GM12892 (cell line): ENCODE data around the gene BSN.
"Not testable (repeated sequence)": the region's sequence is repeated elsewhere in the genome, so short reads cannot be mapped to it uniquely, and the experiment has no call there.

Source experiments
- POLR2A ChIP-seq: IDR thresholded peaks from 2 replicates; pipeline ENCODE4 v1.6.1; 2011; ENCODE audit warnings: low read depth, low read length, control low read depth
- POLR2AphosphoS5 ChIP-seq: IDR thresholded peaks from 2 replicates; pipeline ENCODE4 v1.6.1; 2011; ENCODE audit warnings: low read depth, low read length, control low read depth

DNA sequence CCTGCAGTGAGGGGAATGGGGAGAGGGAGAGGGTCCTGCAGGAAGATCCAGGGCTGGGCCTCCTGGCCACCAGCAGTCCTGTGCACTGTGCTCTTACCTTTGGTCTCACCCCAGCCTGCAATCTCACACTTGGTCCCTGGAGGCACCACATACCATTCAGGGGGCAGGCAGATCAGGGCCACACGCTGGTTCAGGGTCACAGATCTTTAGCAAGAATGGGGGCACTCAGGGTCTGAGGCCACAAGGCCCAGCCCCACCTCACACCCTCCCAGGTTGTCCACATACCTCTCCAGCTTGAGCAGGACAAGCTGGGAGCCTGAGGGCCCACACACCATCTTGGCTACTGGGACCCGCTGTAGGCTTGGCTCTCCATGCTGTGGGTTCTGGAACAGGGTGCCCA is 130.2 kb downstream of the BSN start:
- not testable (repeated sequence) for TF ChIP-seq POLR2A, POLR2AphosphoS5
